GM12878 (cell line): ENCODE data around the gene NELFB. TPM values are rescaled to one million over a fixed set of nuclear protein-coding genes. Genes with fewer than 3 reads are reported as not detected.

Experiments used
- ATAC-seq: fragments of 200-7000 bp; cut with Tn5 transposase; 3 replicates; pipeline ENCODE4 v1.9.1; 2020; ENCODE audit warnings: mild to moderate bottlenecking, moderate library complexity
- BruUV-seq: library from RNA; stranded (reverse); fragments of 400-500 nt; replicated peaks from 2 replicates; lab custom pipeline; 2021; lab: Mats Ljungman, UMichigan
- CTCF ChIA-PET: fragments of 300-600 bp; sonication (Branson Sonifier 250); formaldehyde crosslinking; extraction: SDS; loops from one replicate; lab custom pipeline; 2021; ENCODE audit warnings: inconsistent platforms; lab: Yijun Ruan, JAX
- POLR2A ChIA-PET: fragments of 350-600 bp; formaldehyde crosslinking; extraction: SDS; loops from one replicate; lab custom pipeline; 2021; ENCODE audit warnings: inconsistent platforms; lab: Charles Lee
- RAD21 ChIA-PET: fragments of 300-600 bp; sonication (Branson Sonifier 250); formaldehyde crosslinking; loops from one replicate; lab custom pipeline; 2023; ENCODE audit warnings: antibody characterized with exemption; ENCODE audit not compliant: unreplicated experiment; lab: Charles Lee
- SMC1A ChIA-PET: fragments of 300-600 bp; sonication (Branson Sonifier 250); formaldehyde crosslinking; loops from one replicate; lab custom pipeline; 2023; ENCODE audit not compliant: unreplicated experiment, uncharacterized antibody; lab: Charles Lee
- DNase-seq: peaks from one replicate; pipeline ENCODE4 v3.0.0-alpha.2; 2011; ENCODE audit warnings: low read depth, low spot score
- FAIRE-seq: peaks from 3 replicates; lab custom pipeline; 2011; peaks lifted over from hg19 to GRCh38; lab: Jason Lieb, UNC
- H2AFZ ChIP-seq: 2 replicates; pipeline ENCODE4 v1.6.0; 2011; ENCODE audit warnings: low read depth, low read length, control low read depth; ENCODE audit not compliant: control insufficient read depth
- H3K27ac ChIP-seq: 2 replicates; pipeline ENCODE4 v1.5.1; 2011; ENCODE audit warnings: control low read depth; ENCODE audit not compliant: control insufficient read depth, insufficient read depth
- H3K27me3 ChIP-seq, 2 experiments: replicated peaks in 1 of 2; 2 replicates each; pipeline versions ENCODE4 v1.6.0 to v1.6.1; 2011; ENCODE audit warnings: low read length in 1 of 2; ENCODE audit not compliant: control insufficient read depth in 2 of 2, insufficient read depth in 2 of 2
- H3K36me3 ChIP-seq, 2 experiments: 2 replicates each; pipeline ENCODE4 v1.5.1; 2011; ENCODE audit warnings: low read length in 1 of 2; ENCODE audit not compliant: control insufficient read depth in 2 of 2, insufficient read depth in 2 of 2
- H3K4me1 ChIP-seq: 2 replicates; pipeline ENCODE4 v1.6.1; 2011; ENCODE audit warnings: mild to moderate bottlenecking, low read length, moderate library complexity, mixed read lengths; ENCODE audit not compliant: control insufficient read depth, insufficient read depth
- H3K4me2 ChIP-seq: 2 replicates; pipeline ENCODE4 v1.6.0; 2011; ENCODE audit warnings: control low read depth; ENCODE audit not compliant: control insufficient read depth, insufficient read depth
- H3K4me3 ChIP-seq: fragments of 200-600 bp; sonication (generic); 2 replicates; pipeline ENCODE4 v1.5.1; 2016
- H3K79me2 ChIP-seq: 2 replicates; pipeline ENCODE4 v1.6.0; 2011; ENCODE audit warnings: low read length; ENCODE audit not compliant: control insufficient read depth, insufficient read depth
- H3K9ac ChIP-seq: 2 replicates; pipeline ENCODE4 v1.8.0; 2011; ENCODE audit warnings: low read length, control low read depth, mixed read lengths; ENCODE audit not compliant: control insufficient read depth, insufficient read depth
- H3K9me3 ChIP-seq: replicated peaks from 3 replicates; pipeline ENCODE4 v1.5.1; 2011; ENCODE audit warnings: mild to moderate bottlenecking, low read length; ENCODE audit not compliant: control insufficient read depth, insufficient read depth
- H4K20me1 ChIP-seq: 2 replicates; pipeline ENCODE4 v1.6.0; 2011; ENCODE audit not compliant: control insufficient read depth, insufficient read depth
- CEBPB ChIP-seq, 2 experiments: fragments of 150-350 bp in 1 of 2; IDR thresholded peaks; 2 replicates each; pipeline ENCODE4 v1.6.1; 2012 to 2014; ENCODE audit warnings: low read depth in 2 of 2, low read length in 2 of 2, borderline replicate concordance in 1 of 2, inconsistent platforms in 1 of 2
- CTCF ChIP-seq, 3 experiments: IDR thresholded peaks in 2 of 3; conservative IDR thresholded peaks in 1 of 3; 2 replicates each; pipeline ENCODE4 v1.5.1; 2011; ENCODE audit warnings: low read depth in 3 of 3, low read length in 3 of 3, mild to moderate bottlenecking in 3 of 3, control low read depth in 2 of 3, moderate library complexity in 2 of 3, inconsistent platforms in 1 of 3, mixed read lengths in 1 of 3; ENCODE audit not compliant: control insufficient read depth in 2 of 3, insufficient read depth in 1 of 3; ENCODE audit errors: extremely low read depth in 1 of 3
- ETV6 ChIP-seq, 2 experiments: fragments of 450-650 bp in 1 of 2; IDR thresholded peaks in 1 of 2; conservative IDR thresholded peaks in 1 of 2; 2 replicates each; pipeline ENCODE4 v1.6.1; 2014; ENCODE audit warnings: antibody characterized with exemption in 1 of 2, borderline replicate concordance in 1 of 2, low read depth in 1 of 2, mild to moderate bottlenecking in 1 of 2, moderate library complexity in 1 of 2
- FOS ChIP-seq: IDR thresholded peaks from 3 replicates; pipeline ENCODE4 v1.6.1; 2011; ENCODE audit warnings: borderline replicate concordance; ENCODE audit not compliant: insufficient read length; ENCODE audit errors: extremely low read depth
- IKZF1 ChIP-seq: fragments of 450-650 bp; conservative IDR thresholded peaks from 2 replicates; pipeline ENCODE4 v1.6.1; 2017; ENCODE audit warnings: antibody characterized with exemption, mild to moderate bottlenecking
- MTA2 ChIP-seq: fragments of 450-650 bp; IDR thresholded peaks from 2 replicates; pipeline ENCODE4 v1.6.1; 2016; ENCODE audit warnings: low read depth, mild to moderate bottlenecking, moderate library complexity
- RELA ChIP-seq: fragments of 450-650 bp; IDR thresholded peaks from 2 replicates; pipeline ENCODE4 v1.8.0; 2014; ENCODE audit warnings: borderline replicate concordance; ENCODE audit not compliant: partially characterized antibody
- SMAD5 ChIP-seq: IDR thresholded peaks from 2 replicates; pipeline ENCODE4 v1.6.1; 2016; ENCODE audit warnings: antibody characterized with exemption, low read depth
- ZBTB40 ChIP-seq: fragments of 450-650 bp; IDR thresholded peaks from 2 replicates; pipeline ENCODE4 v1.6.1; 2016; ENCODE audit warnings: mild to moderate bottlenecking, moderate library complexity, borderline replicate concordance
- WGBS: methylation state at CpG from one replicate; pipeline ENCODE4 v1.1.6; 2016; ENCODE audit warnings: low lambda C conversion rate; ENCODE audit not compliant: insufficient replicate concordance, insufficient coverage; ENCODE audit errors: missing lambda C conversion rate; 5-methylcytosine and 5-hydroxymethylcytosine counted together
- in situ Hi-C: fragments of 300-500 bp; cut with MboI; formaldehyde crosslinking; loops from 9 replicates; pipeline ENCODE4 v1.14.3; 2018; ENCODE audit warnings: mixed read lengths
- intact Hi-C: fragments of 100-400 bp; cut with micrococcal nuclease; formaldehyde crosslinking; loops from one replicate; pipeline ENCODE4 v1.14.2; 2022; ENCODE audit not compliant: unreplicated experiment
- polyA plus RNA-seq, 11 experiments: library from polyadenylated mRNA; depleted of rRNA in 4 of 11; unstranded in 6 of 11; stranded (reverse) in 5 of 11; fragments of >200 nt; fragmentation: Nextera tagmentation in 4 of 11; fragmentation: Illumina TruSeq in 1 of 11; extraction: Ambion mirVana in 4 of 11; extraction: Trizol in 1 of 11; gene quantifications; 1 replicate in 1 of 11; 2 replicates in 10 of 11; pipeline versions ENCODE4 v1.2.1 to v1.2.3, GENCODE V29; 2011 to 2016; ENCODE audit warnings: inconsistent platforms in 2 of 11, missing spikeins in 2 of 11, low read depth in 1 of 11
- total RNA-seq, 4 experiments: library from RNA; depleted of rRNA in 3 of 4; stranded (reverse); fragments of >200 nt in 3 of 4; fragmentation: Illumina TruSeq in 1 of 4; extraction: Trizol in 1 of 4; gene quantifications; 2 replicates each; pipeline versions ENCODE4 v1.2.1 to v1.2.3, GENCODE V29; 2013 to 2021

The NELFB gene
- total and polyA plus RNA-seq, 10 of the 15 experiments (the other 5 are each of a cell fraction or from before 2014, with no cell fraction given) = 0.19 to 63.4 (median 30.9) TPM

GRCh38 chr9:137272241-137273094, 17.3 kb downstream of the NELFB start (continued):
- TF ChIP-seq ZBTB40 = no peak
- TF ChIP-seq SMAD5 = no peak
- TF ChIP-seq ETV6 (conservative IDR thresholded peaks at IDR 0.05 in 1 of 2, IDR thresholded peaks at IDR 0.05 in 1 of 2; ENCODE audit: borderline replicate concordance in 1 of 2, low read depth in 1 of 2) = no peak

GRCh38 chr9:137273095-137273490, 18.0 kb downstream of the NELFB start:
- RAD21 ChIA-PET = no interaction called here
- WGBS = 96% methylated on average over 10 of the region's 13 CpGs
- no peak overlapping the region for H2AFZ ChIP-seq
- ATAC-seq (no peak), FAIRE-seq (no peak), DNase-seq (no peak)
- no peaks in the 10 kb centered on the region for H3K27me3 ChIP-seq
- in situ Hi-C loops (no loop called here), intact Hi-C loops (no loop called here)
- TF ChIP-seq IKZF1 = no peak
- no peak for TF ChIP-seq CTCF (IDR thresholded peaks at IDR 0.05 in 2 of 3, conservative IDR thresholded peaks at IDR 0.05 in 1 of 3; ENCODE audit: control insufficient read depth in 2 of 3, extremely low read depth in 1 of 3, insufficient read depth in 1 of 3, low read depth in 3 of 3, low read length in 3 of 3)
- TF ChIP-seq MTA2 = no peak
- TF ChIP-seq CEBPB (IDR thresholded peaks at IDR 0.05; ENCODE audit: borderline replicate concordance in 1 of 2, low read depth in 2 of 2, low read length in 2 of 2) = no peak
- no peak for TF ChIP-seq RELA
- no peak for TF ChIP-seq FOS
- peaks cover 8% of the 10 kb centered on the region for H3K79me2 ChIP-seq
- no peak overlapping the region for H3K9ac ChIP-seq
- peaks cover 47% of the 10 kb centered on the region for H3K4me1 ChIP-seq
- BruUV-seq = no TSS peak
- H3K36me3 ChIP-seq = peaks cover 6 to 7% of the 10 kb centered on the region in 2 experiments; a peak in 3 of 4 replicates
- CTCF ChIA-PET = interaction anchor here (0.9 kb wide), 1 partner anchor 11 kb away, joined by 3 read pairs; no protein-coding TSS in a partner anchor
- H4K20me1 ChIP-seq = no peaks in the 10 kb centered on the region
- SMC1A ChIA-PET = no interaction called here
- POLR2A ChIA-PET = interaction anchor here (1.2 to 1.6 kb wide), 2 partner anchors 17 to 32 kb away, joined by 4 read pairs; partner anchors contain the start of gene TUBB4B
- no peak overlapping the region for H3K4me3 ChIP-seq
- no peak overlapping the region for H3K27ac ChIP-seq
- H3K9me3 ChIP-seq = no peaks in the 10 kb centered on the region
- no peak overlapping the region for H3K4me2 ChIP-seq
